Activated CD4-positive, alpha-beta memory T cell treated with anti-CD3 and anti-CD28 coated beads, Interleukin-2, amount 10 ng/mL, durations not matched to agents 7 days and 5 days (primary cell): ENCODE measurements around the gene SLAMF6. TPM values are rescaled to one million over a fixed set of nuclear protein-coding genes. Genes with fewer than 3 reads are reported as not detected.
"Not testable (repeated sequence)": the region's sequence is repeated elsewhere in the genome, so short reads cannot be mapped to it uniquely, and the experiment has no call there.

Experiments
- CTCF ChIA-PET: fragments of 350-600 bp; sonication (Branson Sonifier 250); formaldehyde crosslinking; loops from one replicate; lab custom pipeline; 2021; ENCODE audit warnings: antibody characterized with exemption, inconsistent platforms; lab: Charles Lee
- POLR2A ChIA-PET: fragments of 350-600 bp; sonication (Branson Sonifier 250); formaldehyde crosslinking; loops from one replicate; lab custom pipeline; 2021; ENCODE audit warnings: antibody characterized with exemption; lab: Charles Lee
- DNase-seq: peaks from one replicate; pipeline ENCODE4 v3.0.0-alpha.2; 2020
- H3K27ac Mint-ChIP-seq: one replicate; pipeline ENCODE4 v1.8.0; 2021; ENCODE audit warnings: mild to moderate bottlenecking, mixed read lengths
- H3K27me3 Mint-ChIP-seq: one replicate; pipeline ENCODE4 v1.8.0; 2021; ENCODE audit warnings: mixed read lengths
- H3K36me3 Mint-ChIP-seq: one replicate; pipeline ENCODE4 v1.8.0; 2021; ENCODE audit warnings: low read depth, mixed read lengths
- H3K4me1 Mint-ChIP-seq: one replicate; pipeline ENCODE4 v1.8.0; 2021; ENCODE audit warnings: mixed read lengths
- H3K4me3 Mint-ChIP-seq: one replicate; pipeline ENCODE4 v1.8.0; 2021; ENCODE audit warnings: mild to moderate bottlenecking, mixed read lengths
- H3K9me3 Mint-ChIP-seq: one replicate; pipeline ENCODE4 v1.8.0; 2021; ENCODE audit warnings: mixed read lengths
- total RNA-seq, 2 experiments: library from RNA; stranded (reverse); gene quantifications; one replicate each; pipeline ENCODE4 v1.2.3, GENCODE V29; 2021

The SLAMF6 gene
- total RNA-seq, 2 experiments from 2014 or later = 32.0 to 33.8 TPM

DNA sequence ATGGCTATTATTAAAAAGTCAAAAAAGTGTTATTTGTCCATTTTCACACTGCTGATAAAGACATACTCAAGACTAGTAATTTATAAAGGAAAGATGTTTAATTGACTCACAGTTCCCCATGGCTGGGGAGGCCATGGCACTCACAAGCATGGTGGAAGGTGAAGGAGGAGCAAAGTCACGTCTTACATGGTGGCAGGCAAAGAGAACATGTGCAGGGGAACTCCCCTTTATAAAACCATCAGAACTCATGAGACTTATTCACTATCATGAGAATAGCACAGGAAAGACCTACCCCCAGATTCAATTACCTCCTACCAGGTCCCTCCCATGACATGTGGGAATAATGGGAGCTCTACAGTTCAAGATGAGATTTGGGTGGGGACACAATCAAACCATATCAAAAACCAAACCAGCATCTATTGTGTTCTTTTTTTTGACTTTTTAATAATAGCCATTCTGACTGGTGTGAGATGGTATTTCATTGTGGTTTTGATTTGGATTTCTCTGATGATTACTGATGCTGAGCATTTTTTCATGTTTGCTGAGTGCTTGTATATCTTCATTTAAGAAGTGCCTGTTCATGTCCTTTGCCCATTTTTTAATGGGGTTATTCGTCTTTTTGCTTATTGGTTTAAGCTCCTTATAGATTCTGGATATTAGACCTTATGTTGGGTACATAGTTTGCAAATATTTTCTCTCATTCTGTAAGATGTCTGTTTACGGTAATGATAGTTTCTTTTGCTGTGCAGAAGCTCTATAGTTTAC lies 24.6 kb downstream of the SLAMF6 start:
- H3K4me1 Mint-ChIP-seq, H3K27me3 Mint-ChIP-seq, POLR2A ChIA-PET, DNase-seq, H3K27ac Mint-ChIP-seq, CTCF ChIA-PET, H3K4me3 Mint-ChIP-seq: not testable (repeated sequence)
- Mint-ChIP-seq H3K36me3 (peaks cover 72% of the 10 kb centered on the region), H3K9me3 (peaks cover 36% of the 10 kb centered on the region)

DNA sequence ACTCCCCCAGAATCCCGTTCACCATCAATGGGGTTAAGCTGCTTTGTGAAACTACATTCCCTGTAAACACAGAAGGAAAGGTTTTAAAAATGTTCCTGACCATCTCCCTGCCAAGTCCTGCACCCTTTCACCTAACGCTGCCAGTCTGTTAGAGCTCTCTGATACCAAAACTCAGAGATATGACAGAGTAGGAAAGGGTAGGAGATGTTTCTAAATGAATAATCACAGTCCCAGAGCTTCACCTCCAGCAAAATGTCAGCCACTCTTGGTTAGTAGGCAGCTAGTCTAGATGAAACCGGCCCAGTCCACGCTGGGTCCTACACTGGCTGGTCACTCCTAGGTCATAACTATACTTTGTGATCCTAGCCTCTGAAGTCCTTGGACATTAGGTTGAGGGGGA lies 26.7 kb downstream of the SLAMF6 start:
- Mint-ChIP-seq H3K27me3 (no peaks in the 10 kb centered on the region), H3K9me3 (peaks cover 21% of the 10 kb centered on the region), H3K27ac (no peak overlapping the region), H3K4me3 (no peak overlapping the region), H3K4me1 (peaks cover 2% of the 10 kb centered on the region), H3K36me3 (peaks cover 53% of the 10 kb centered on the region)
- ChIA-PET POLR2A (interaction anchor here (1.5 kb wide), 1 partner anchor 81 kb away, joined by 3 read pairs; no protein-coding TSS in a partner anchor), CTCF (no interaction called here)
- DNase-seq = no peak

DNA sequence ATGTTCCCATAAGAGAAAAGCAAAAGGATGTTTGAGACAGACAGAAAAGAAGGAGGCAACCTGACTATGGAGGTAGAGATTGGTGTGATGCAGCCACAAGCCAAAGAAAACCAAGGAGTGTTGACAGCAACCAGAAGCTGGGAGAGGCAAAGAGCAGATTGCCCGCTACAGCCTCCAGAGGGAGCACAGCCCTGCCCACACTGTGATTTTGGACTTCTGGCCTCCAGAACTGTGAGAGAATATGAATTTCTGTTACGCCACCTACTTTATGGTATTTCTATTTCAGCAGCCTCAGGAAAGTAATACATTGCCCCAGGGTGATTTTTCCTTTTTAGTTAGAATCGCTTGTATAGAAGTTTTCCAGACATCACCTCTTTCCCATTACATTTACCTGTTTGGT lies 28.4 kb downstream of the SLAMF6 start:
- no peaks in the 10 kb centered on the region for H3K27me3 Mint-ChIP-seq
- H3K27ac Mint-ChIP-seq = no peak overlapping the region
- H3K36me3 Mint-ChIP-seq = peaks cover 50% of the 10 kb centered on the region
- CTCF ChIA-PET = no interaction called here
- POLR2A ChIA-PET = no interaction called here
- peaks cover 16% of the 10 kb centered on the region for H3K9me3 Mint-ChIP-seq
- DNase-seq = no peak
- no peaks in the 10 kb centered on the region for H3K4me1 Mint-ChIP-seq
- H3K4me3 Mint-ChIP-seq = no peak overlapping the region

DNA sequence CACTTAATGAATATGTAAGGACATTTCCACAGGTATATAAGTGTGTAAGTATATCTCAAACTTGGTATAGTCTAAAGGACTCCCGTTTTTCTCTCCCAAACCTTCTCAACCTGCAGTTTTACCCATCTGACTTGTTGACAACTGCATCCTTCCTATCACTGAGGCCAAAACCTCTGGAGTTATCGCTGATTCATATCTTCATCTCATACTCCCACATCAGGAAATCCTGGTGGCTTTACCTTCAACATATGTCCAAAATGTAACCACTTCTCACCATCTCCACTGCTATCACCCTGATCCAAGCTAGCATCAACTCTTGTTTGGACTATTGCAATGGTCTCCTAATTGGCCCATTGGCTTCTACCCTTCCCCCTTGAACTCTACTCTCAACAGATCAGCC lies 30.4 kb downstream of the SLAMF6 start:
- DNase-seq = no peak
- H3K27me3 Mint-ChIP-seq = no peaks in the 10 kb centered on the region
- H3K9me3 Mint-ChIP-seq = peaks cover 4% of the 10 kb centered on the region
- H3K4me3 Mint-ChIP-seq = no peak overlapping the region
- ChIA-PET POLR2A (no interaction called here), CTCF (no interaction called here)
- peaks cover 51% of the 10 kb centered on the region for H3K36me3 Mint-ChIP-seq
- H3K4me1 Mint-ChIP-seq = no peaks in the 10 kb centered on the region
- no peak overlapping the region for H3K27ac Mint-ChIP-seq

DNA sequence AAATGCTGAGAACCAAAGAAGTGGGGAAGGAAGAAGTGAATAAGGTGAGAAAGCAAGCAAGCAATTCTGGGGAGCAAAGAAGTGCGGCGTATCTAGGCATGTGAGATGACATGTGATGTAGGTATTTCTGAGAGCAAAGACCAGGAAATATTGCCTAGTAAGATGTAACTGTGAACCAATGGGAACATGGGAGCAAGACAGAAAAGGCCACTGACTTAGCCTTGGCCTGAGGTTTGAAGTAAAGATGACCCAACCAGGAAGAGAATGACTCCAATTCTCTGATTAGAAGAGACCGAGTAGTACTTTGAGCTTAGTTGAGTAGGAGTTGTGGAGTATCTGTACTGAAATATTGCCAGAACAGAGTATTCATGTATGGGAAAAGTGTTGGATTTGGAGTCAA lies 31.1 kb downstream of the SLAMF6 start:
- Mint-ChIP-seq H3K27ac (no peak overlapping the region), H3K36me3 (peaks cover 54% of the 10 kb centered on the region), H3K9me3 (peaks cover 4% of the 10 kb centered on the region), H3K4me3 (no peak overlapping the region), H3K27me3 (no peaks in the 10 kb centered on the region), H3K4me1 (no peaks in the 10 kb centered on the region)
- no peak for DNase-seq
- CTCF ChIA-PET = no interaction called here
- POLR2A ChIA-PET = no interaction called here

DNA sequence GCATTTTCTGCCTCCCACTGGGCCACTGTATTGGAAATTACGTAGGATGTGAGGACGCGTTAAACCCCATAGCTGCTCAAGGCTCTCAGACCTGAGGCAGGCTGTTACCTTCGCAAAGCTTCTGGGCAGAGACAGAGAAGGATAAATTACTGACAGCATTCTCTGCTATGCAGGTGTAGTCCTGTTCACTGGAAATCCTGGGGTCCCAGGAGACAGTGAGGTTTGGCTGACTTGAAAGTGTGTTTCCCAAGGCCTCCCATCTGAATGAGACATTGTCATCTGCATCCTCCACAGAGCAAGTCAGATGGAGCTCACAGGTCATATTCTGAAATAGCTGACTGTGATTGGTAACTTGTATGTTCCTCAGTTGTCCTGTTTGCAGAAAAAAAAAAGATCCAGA lies 32.0 kb downstream of the SLAMF6 start:
- ChIA-PET CTCF (no interaction called here), POLR2A (no interaction called here)
- DNase-seq = no peak
- H3K4me3 Mint-ChIP-seq = no peak overlapping the region
- no peak overlapping the region for H3K27ac Mint-ChIP-seq
- H3K36me3 Mint-ChIP-seq = peaks cover 60% of the 10 kb centered on the region
- H3K9me3 Mint-ChIP-seq = peaks cover 4% of the 10 kb centered on the region
- no peaks in the 10 kb centered on the region for H3K27me3 Mint-ChIP-seq
- H3K4me1 Mint-ChIP-seq = no peaks in the 10 kb centered on the region

DNA sequence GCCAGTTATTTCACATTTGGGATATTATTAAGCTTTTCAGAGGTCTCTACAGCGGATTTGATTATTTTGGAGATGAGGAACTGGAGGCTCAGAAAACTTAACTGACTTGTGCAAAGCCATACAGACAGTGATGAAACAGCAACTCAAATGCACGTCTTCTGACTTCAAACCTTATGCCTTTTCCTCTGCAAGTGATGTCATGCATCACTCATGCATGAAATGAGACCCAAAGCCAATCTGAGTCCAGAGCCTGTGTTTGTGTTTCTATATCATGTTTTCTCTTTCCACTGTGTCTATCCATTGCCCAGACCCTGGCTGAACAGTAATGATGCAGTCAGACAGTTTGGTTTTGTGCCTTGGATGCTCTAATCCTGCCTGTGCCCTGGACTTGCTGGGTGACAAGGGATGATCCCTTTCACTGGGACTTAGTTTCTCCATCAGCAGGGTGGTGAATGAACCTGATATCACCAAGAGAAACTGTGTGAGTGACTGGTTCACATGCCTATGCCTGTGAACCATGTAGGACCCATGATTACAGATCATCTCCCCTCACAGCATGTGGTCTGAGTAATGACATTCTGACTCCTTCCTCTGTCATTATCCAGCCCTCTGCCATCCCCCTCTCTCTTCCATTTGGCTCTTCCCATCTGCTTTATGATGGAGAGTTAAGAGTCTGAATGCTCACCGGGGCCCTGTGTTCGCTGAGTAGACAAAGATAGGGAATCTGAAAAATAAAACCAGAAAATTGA lies 33.4 kb downstream of the SLAMF6 start:
- no peak overlapping the region for H3K4me3 Mint-ChIP-seq
- no peak overlapping the region for H3K27ac Mint-ChIP-seq
- peaks cover 2% of the 10 kb centered on the region for H3K9me3 Mint-ChIP-seq
- POLR2A ChIA-PET = no interaction called here
- CTCF ChIA-PET = no interaction called here
- no peaks in the 10 kb centered on the region for H3K4me1 Mint-ChIP-seq
- H3K36me3 Mint-ChIP-seq = peaks cover 56% of the 10 kb centered on the region
- DNase-seq = no peak
- H3K27me3 Mint-ChIP-seq = no peaks in the 10 kb centered on the region

DNA sequence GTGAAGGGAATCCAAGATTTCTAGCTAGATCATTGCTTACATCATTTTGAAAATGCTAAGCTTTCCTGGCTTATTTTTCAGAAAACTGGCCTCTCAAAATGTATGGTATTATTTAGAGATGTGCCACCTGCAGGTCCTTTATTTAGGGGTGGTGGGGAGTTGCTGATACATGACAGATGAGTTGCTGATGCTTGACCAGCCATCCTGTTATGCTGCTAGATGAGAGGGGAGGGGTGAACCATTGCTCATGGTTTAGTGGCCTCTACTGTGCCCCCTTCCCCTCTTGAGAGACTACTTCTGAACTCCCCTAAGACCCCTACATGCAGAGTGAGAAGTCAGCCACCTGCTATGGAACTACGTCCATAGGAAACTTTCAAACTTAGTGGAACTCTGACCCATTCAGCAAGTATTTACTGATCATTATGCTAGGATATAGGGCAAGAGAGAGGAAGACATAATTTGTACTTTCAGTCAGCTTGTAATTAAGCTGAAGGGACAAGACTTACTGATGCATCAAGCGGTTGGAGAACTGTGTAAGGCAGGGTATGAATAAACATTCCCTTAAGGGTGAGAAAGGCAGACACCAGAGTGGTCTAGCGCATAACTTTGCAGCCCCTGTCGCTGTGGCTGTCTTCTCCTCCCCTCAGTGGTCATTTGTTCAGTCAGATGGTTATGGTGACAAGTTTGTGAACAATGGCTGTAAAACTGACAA lies 34.6 kb downstream of the SLAMF6 start:
- no peak overlapping the region for H3K4me3 Mint-ChIP-seq
- no peak for DNase-seq
- H3K27ac Mint-ChIP-seq = no peak overlapping the region
- peaks cover 2% of the 10 kb centered on the region for H3K4me1 Mint-ChIP-seq
- no peaks in the 10 kb centered on the region for H3K9me3 Mint-ChIP-seq
- ChIA-PET CTCF (interaction anchor here (0.6 kb wide), 1 partner anchor 26 kb away, joined by 3 read pairs; no protein-coding TSS in a partner anchor), POLR2A (no interaction called here)
- no peaks in the 10 kb centered on the region for H3K27me3 Mint-ChIP-seq
- peaks cover 51% of the 10 kb centered on the region for H3K36me3 Mint-ChIP-seq

DNA sequence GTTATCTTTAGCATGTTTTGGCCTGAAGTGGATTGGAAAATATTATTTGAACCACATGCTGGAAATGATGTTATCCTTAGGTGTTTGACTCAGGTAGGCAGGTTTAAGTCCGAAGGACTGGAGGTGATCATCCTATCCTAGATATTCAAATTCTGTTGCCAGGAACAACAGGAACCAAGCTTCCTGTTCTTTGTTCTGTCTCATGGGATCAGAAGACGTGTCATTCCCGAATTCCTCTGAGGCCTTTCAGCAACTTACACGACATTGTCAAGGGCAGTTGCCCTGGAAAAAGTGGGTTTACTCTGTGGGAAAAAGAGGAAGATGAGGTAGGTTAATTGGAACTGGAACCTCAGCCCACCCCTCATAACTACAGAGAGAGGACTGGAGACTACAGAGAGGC lies 36.6 kb downstream of the SLAMF6 start:
- Mint-ChIP-seq H3K4me3 (no peak overlapping the region), H3K9me3 (peaks cover 4% of the 10 kb centered on the region), H3K27ac (no peak overlapping the region), H3K4me1 (peaks cover 3% of the 10 kb centered on the region), H3K27me3 (no peaks in the 10 kb centered on the region), H3K36me3 (peaks cover 52% of the 10 kb centered on the region)
- DNase-seq = no peak
- ChIA-PET POLR2A (interaction anchor here (0.6 kb wide), 1 partner anchor 53 kb away, joined by 3 read pairs; no protein-coding TSS in a partner anchor), CTCF (no interaction called here)

DNA sequence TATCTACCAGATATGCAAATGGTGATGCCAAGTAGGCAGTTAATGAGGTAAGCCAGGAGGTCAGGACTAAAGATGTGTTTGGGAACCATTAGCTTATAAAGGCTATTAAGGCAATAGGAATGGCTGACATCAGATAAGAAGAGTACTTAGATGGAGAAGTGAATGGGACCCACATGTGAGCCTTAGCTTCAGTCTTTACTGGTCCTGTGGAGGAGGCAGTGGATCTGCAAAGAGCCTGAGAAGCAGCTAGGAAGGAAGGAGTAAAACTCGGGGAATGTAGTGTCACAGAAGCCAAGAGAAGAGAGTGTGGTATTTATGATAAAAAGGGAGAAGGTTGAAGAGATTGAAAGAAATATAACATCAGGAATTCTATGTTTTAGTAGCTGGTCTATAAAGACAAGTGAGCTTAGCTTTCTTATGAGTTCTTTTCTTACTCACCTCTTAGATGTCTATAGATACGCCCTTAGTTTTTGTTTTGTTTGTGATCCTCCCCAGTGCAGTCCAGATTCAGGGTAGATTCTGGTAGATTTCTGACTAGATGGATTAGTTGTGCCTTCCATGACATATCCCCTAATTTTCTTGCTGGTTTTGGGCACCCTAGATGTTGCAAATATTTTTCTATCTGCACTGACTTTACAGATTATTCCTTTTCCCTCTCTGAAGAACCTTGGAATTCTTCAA lies 39.4 kb downstream of the SLAMF6 start:
- no peak for DNase-seq
- Mint-ChIP-seq H3K4me1 (peaks cover 9% of the 10 kb centered on the region), H3K9me3 (peaks cover 8% of the 10 kb centered on the region), H3K27me3 (peaks cover under 1% of the 10 kb centered on the region), H3K4me3 (no peak overlapping the region), H3K27ac (no peak overlapping the region), H3K36me3 (peaks cover 38% of the 10 kb centered on the region)
- POLR2A ChIA-PET = interaction anchor here (0.7 to 1.1 kb wide), 4 partner anchors 9 to 40 kb away, joined by 3 read pairs; no protein-coding TSS in a partner anchor
- CTCF ChIA-PET = interaction anchor here (0.6 to 1.1 kb wide), 4 partner anchors 57 to 285 kb away, joined by 3 read pairs; no protein-coding TSS in a partner anchor

DNA sequence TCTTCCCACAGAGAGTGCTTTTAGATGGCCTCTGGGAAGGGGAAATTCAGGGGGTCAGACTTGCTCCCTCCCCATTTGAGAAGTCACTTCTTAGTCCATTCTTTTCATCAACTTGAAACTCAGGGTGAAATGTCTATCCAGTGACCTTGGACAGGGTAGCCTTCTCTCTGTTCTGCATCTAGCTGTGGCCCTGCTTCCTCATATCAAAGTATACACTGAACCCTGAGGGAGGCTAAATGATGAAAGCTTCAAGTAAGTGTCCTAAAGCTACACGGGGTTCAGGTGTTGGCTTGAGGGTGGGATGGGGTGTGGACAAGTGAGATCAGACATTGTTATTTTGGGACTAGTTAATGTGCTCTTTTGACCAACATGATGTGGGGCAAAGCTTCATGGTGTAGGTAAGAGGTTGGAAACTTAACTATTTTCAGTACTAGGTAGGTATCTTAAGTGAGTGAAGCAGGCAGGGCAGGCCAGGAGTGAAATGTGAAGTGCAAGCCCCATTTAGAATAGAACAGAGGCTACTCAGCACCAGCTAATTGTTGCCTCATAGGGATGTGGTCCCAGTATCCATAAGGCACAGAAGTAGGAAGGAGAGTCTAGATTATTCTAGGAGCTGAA lies 41.0 kb downstream of the SLAMF6 start:
- CTCF ChIA-PET = no interaction called here

DNA sequence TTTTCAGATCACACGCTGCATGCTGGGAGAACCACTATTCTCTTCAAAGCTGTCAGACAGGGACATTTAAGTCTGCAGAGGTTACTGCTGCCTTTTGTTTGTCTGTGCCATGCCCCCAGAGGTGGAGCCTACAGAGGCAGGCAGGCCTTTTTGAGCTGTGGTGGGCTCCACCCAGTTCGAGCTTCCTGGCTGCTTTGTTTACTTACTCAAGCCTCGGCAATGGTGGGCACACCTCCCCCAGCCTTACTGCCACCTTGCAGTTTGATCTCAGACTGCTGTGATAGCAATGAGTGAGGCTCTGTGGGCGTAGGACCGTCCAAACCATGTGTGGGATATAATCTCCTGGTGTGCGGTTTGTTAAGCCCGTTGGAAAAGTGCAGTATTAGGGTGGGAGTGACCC lies 42.3 kb downstream of the SLAMF6 start:
- not testable (repeated sequence) for H3K27ac Mint-ChIP-seq, H3K4me1 Mint-ChIP-seq, H3K4me3 Mint-ChIP-seq, H3K27me3 Mint-ChIP-seq, DNase-seq
- CTCF ChIA-PET = interaction anchor here (0.8 to 1.8 kb wide), 2 partner anchors 15 to 34 kb away, joined by 3 read pairs; no protein-coding TSS in a partner anchor
- Mint-ChIP-seq H3K9me3 (peaks cover 12% of the 10 kb centered on the region), H3K36me3 (peaks cover 21% of the 10 kb centered on the region)
- POLR2A ChIA-PET = interaction anchor here (1.3 kb wide), 1 partner anchor 13 kb away, joined by 4 read pairs; no protein-coding TSS in a partner anchor

More for the DNA sequence above, 41.0 kb downstream of the SLAMF6 start:
- Mint-ChIP-seq H3K27ac (no peak overlapping the region), H3K4me1 (peaks cover 9% of the 10 kb centered on the region), H3K36me3 (peaks cover 33% of the 10 kb centered on the region), H3K27me3 (peaks cover 4% of the 10 kb centered on the region), H3K9me3 (peaks cover 12% of the 10 kb centered on the region), H3K4me3 (no peak overlapping the region)
- DNase-seq = no peak
- POLR2A ChIA-PET = interaction anchor here (1.4 kb wide), 1 partner anchor 25 kb away, joined by 4 read pairs; no protein-coding TSS in a partner anchor
